Subcutaneous adipose tissue (tissue), 4 donors: ENCODE data around the gene C19orf47. TPM values are rescaled to one million over a fixed set of nuclear protein-coding genes. Genes with fewer than 3 reads are reported as not detected.

ENCODE experiments used
- CTCF ChIP-seq: fragments of 450-650 bp; IDR thresholded peaks from one replicate; pipeline ENCODE4 v1.5.1; 2016; ENCODE audit warnings: low read depth, mild to moderate bottlenecking, control low read depth, antibody characterized with exemption, moderate library complexity
- small RNA-seq: library from RNA; depleted of rRNA; stranded (forward); fragments of <200 nt; gene quantifications from one replicate; pipeline ENCODE3, GENCODE V24; 2016
- total RNA-seq, 4 donors: library from RNA; depleted of rRNA; stranded (reverse); fragments of >200 nt; gene quantifications; one replicate each; pipeline ENCODE4 v1.1.0, GENCODE V29; 2016

Gene C19orf47
- total RNA-seq, 4 donors from 2014 or later = 6.8 to 19.2 (median 10.2) TPM

GRCh38 chr19:40270362-40271089 lies 77.7 kb downstream of the C19orf47 start:
- TF ChIP-seq CTCF = no peak

Small RNA genes lying within 50 kb of the gene (small RNA-seq; reads per million reads assigned to genes)
- gene MIR641 = 0.36 reads per million
- not detected for gene MIR6796
- gene RF00019 = 0.49 reads per million
- gene RNU6-945P = not detected

Other genes with a start within 250 kb of the C19orf47 start
- gene MAP3K10, start 157.0 kb downstream of the C19orf47 start, total RNA-seq = 10 to 100 TPM in 1 of 4 donors, 1 to 10 TPM in 3; 1.5 to 13.9 (median 4.1) TPM
- gene TTC9B, start 130.0 kb downstream of the C19orf47 start, total RNA-seq = not detected
- gene CCNP, start 121.7 kb downstream of the C19orf47 start, total RNA-seq = 1 to 10 TPM in 2 of 4 donors, not detected in 2; 1.5 TPM
- gene AKT2, start 63.1 kb downstream of the C19orf47 start, total RNA-seq = 100 to 1,000 TPM in 1 of 4 donors, 10 to 100 TPM in 3; 81.7 to 175 (median 93.9) TPM
- 1,000 to 10,000 TPM in 1 of 4 donors, 100 to 1,000 TPM in 3; 142 to 1,114 (median 314) TPM for gene PLD3, start 298 bp upstream of the C19orf47 start, total RNA-seq
- under 1 TPM in 2 of 4 donors, not detected in 2; 0.22 to 0.34 TPM for gene HIPK4, start 41.8 kb upstream of the C19orf47 start, total RNA-seq
- gene PRX, start 65.0 kb upstream of the C19orf47 start, total RNA-seq = 1 to 10 TPM; 2.0 to 8.1 (median 3.4) TPM
- gene SERTAD1, start 77.6 kb upstream of the C19orf47 start, total RNA-seq = 10 to 100 TPM in 2 of 4 donors, 1 to 10 TPM in 2; 7.6 to 13.4 (median 11.1) TPM
- 10 to 100 TPM; 13.7 to 17.5 (median 15.5) TPM for gene SERTAD3, start 95.9 kb upstream of the C19orf47 start, total RNA-seq
- gene BLVRB, start 117.3 kb upstream of the C19orf47 start, total RNA-seq = 100 to 1,000 TPM; 213 to 378 (median 247) TPM
- gene SPTBN4, start 118.6 kb upstream of the C19orf47 start, total RNA-seq = 1 to 10 TPM; 1.4 to 5.1 (median 2.3) TPM
- 10 to 100 TPM; 29.0 to 48.4 (median 34.8) TPM for gene SHKBP1, start 228.5 kb upstream of the C19orf47 start, total RNA-seq